Activated naive CD4-positive, alpha-beta T cell treated with anti-CD3 and anti-CD28 coated beads, Interleukin-2, amount 50 U/mL, for 16 hours (primary cell): Measurements from ENCODE around the gene KCNJ9.
"Not testable (repeated sequence)": the region's sequence is repeated elsewhere in the genome, so short reads cannot be mapped to it uniquely, and the experiment has no call there.

Source experiments
- DNase-seq: peaks from one replicate; pipeline ENCODE4 v3.0.0-alpha.2; 2020

The KCNJ9 gene

GRCh38 chr1:160081261-160081936 is at the start of gene KCNJ9:
TSS of gene KCNJ9 (plus strand) at chr1:160081538. CDS start at chr1:160084031, 2,493 bp downstream.
- no peak for DNase-seq

GRCh38 chr1:160032165-160032820 is 49.0 kb upstream of the KCNJ9 start:
- no peak for DNase-seq

GRCh38 chr1:160040476-160040875 is 40.9 kb upstream of the KCNJ9 start:
- no peak for DNase-seq

- DNase-seq: no peak
These were observed 37.8 kb upstream of the KCNJ9 start for GRCh38 chr1:160043543-160043942.

- DNase-seq: no peak
These were observed 35.7 kb upstream of the KCNJ9 start for GRCh38 chr1:160045653-160046052.

GRCh38 chr1:160046494-160047110 is 34.7 kb upstream of the KCNJ9 start:
- peak; percentile 18 for DNase-seq

GRCh38 chr1:160047111-160047991 is 34.0 kb upstream of the KCNJ9 start:
- no peak for DNase-seq

- no peak for DNase-seq
These were observed 33.0 kb upstream of the KCNJ9 start for GRCh38 chr1:160048335-160048734.

- DNase-seq: no peak
These were observed 32.2 kb upstream of the KCNJ9 start for GRCh38 chr1:160049101-160049500.

- DNase-seq: not testable (repeated sequence)
These were observed 31.2 kb upstream of the KCNJ9 start for GRCh38 chr1:160050182-160050581.

- DNase-seq: no peak
These were observed 30.7 kb upstream of the KCNJ9 start for GRCh38 chr1:160050619-160051018.

- DNase-seq: no peak
These were observed 28.4 kb upstream of the KCNJ9 start for GRCh38 chr1:160052936-160053335.

GRCh38 chr1:160053548-160054365 is 27.6 kb upstream of the KCNJ9 start:
- no peak for DNase-seq

GRCh38 chr1:160056648-160057169 is 24.6 kb upstream of the KCNJ9 start:
- DNase-seq: no peak

- no peak for DNase-seq
These were observed 23.3 kb upstream of the KCNJ9 start for GRCh38 chr1:160058087-160058486.

GRCh38 chr1:160061369-160062229 is 19.7 kb upstream of the KCNJ9 start:
- no peak for DNase-seq

GRCh38 chr1:160062230-160062532 is 19.2 kb upstream of the KCNJ9 start:
- DNase-seq: no peak

GRCh38 chr1:160063176-160063575 is 18.2 kb upstream of the KCNJ9 start:
- no peak for DNase-seq

- DNase-seq: no peak
These were observed 17.2 kb upstream of the KCNJ9 start for GRCh38 chr1:160064164-160064563.

- DNase-seq: no peak
These were observed 16.6 kb upstream of the KCNJ9 start for GRCh38 chr1:160064746-160065145.
